GM13976 (cell line): ENCODE data around the gene PTAFR.
A peak's percentile ranks its signal among the peaks of the same experiment; 100 is the strongest.

ENCODE experiments used
- DNase-seq: peaks from one replicate; pipeline ENCODE4 v3.0.0; 2012; ENCODE audit warnings: low spot score
- CTCF ChIP-seq: IDR thresholded peaks from 2 replicates; pipeline ENCODE4 v1.5.1; 2012; ENCODE audit warnings: borderline replicate concordance, mild to moderate bottlenecking; ENCODE audit not compliant: insufficient read depth; ENCODE audit errors: extremely low read depth, missing control alignments, control extremely low read depth
- in situ Hi-C: fragments of 300-500 bp; cut with MboI; formaldehyde crosslinking; loops from one replicate; pipeline ENCODE4 v1.12.0; 2022; ENCODE audit warnings: low sequenced_read_pairs, mixed read lengths, inconsistent platforms; ENCODE audit not compliant: unreplicated experiment

The PTAFR gene

GRCh38 chr1:28113242-28113572, 63.3 kb downstream of the PTAFR start:
- in situ Hi-C loops: no loop called here
- DNase-seq: no peak
- peak; percentile 33 for TF ChIP-seq CTCF

GRCh38 chr1:28112388-28113241, 63.9 kb downstream of the PTAFR start:
- in situ Hi-C loops: no loop called here
- DNase-seq: no peak
- no peak for TF ChIP-seq CTCF

- in situ Hi-C loops: no loop called here
- peak; percentile 44 for DNase-seq
- no peak for TF ChIP-seq CTCF
These were observed 65.3 kb downstream of the PTAFR start for GRCh38 chr1:28111157-28111556.

- TF ChIP-seq CTCF: no peak
- in situ Hi-C loops: no loop called here
- DNase-seq: no peak
These were observed 65.9 kb downstream of the PTAFR start for GRCh38 chr1:28110555-28110954.

GRCh38 chr1:28109639-28110038, 66.9 kb downstream of the PTAFR start:
- DNase-seq: no peak
- TF ChIP-seq CTCF: no peak
- in situ Hi-C loops: no loop called here

GRCh38 chr1:28108001-28108400, 68.5 kb downstream of the PTAFR start:
- in situ Hi-C loops: no loop called here
- no peak for DNase-seq
- no peak for TF ChIP-seq CTCF
